Neutrophil (primary cell): ENCODE data around the gene SLC9A9.

ENCODE experiments used
- H3K27ac ChIP-seq: fragments of 200-600 bp; sonication (generic); 2 replicates; pipeline ENCODE4 v1.5.1; 2016; ENCODE audit warnings: mild to moderate bottlenecking, moderate library complexity
- H3K27me3 ChIP-seq: fragments of 200-600 bp; sonication (generic); 2 replicates; pipeline ENCODE4 v1.6.0; 2016; ENCODE audit warnings: mild to moderate bottlenecking
- H3K36me3 ChIP-seq: fragments of 200-600 bp; sonication (generic); 2 replicates; pipeline ENCODE4 v1.5.1; 2017
- H3K4me1 ChIP-seq, 2 experiments: fragments of 200-600 bp in 1 of 2; sonication (generic) in 1 of 2; 1 replicate in 1 of 2; 2 replicates in 1 of 2; pipeline versions ENCODE4 v1.5.1 to v1.6.1; 2013 to 2016; ENCODE audit warnings: low read depth in 1 of 2, low read length in 1 of 2, mild to moderate bottlenecking in 1 of 2, moderate library complexity in 1 of 2; ENCODE audit not compliant: control insufficient read depth in 1 of 2, insufficient read depth in 1 of 2
- H3K4me3 ChIP-seq, 2 experiments: fragments of 200-600 bp in 1 of 2; sonication (generic) in 1 of 2; 1 replicate in 1 of 2; 2 replicates in 1 of 2; pipeline ENCODE4 v1.5.1; 2013 to 2016; ENCODE audit warnings: low read depth in 1 of 2, low read length in 1 of 2, mild to moderate bottlenecking in 1 of 2, moderate library complexity in 1 of 2
- H3K9me3 ChIP-seq: fragments of 200-600 bp; sonication (generic); 2 replicates; pipeline ENCODE4 v1.5.1; 2016
- TF ChIP-seq, protein P1 (sequence below): fragments of 200-600 bp; sonication (generic); IDR thresholded peaks from 2 replicates; pipeline ENCODE4 v1.5.1; 2016; ENCODE audit warnings: antibody characterized with exemption

Gene SLC9A9

DNA sequence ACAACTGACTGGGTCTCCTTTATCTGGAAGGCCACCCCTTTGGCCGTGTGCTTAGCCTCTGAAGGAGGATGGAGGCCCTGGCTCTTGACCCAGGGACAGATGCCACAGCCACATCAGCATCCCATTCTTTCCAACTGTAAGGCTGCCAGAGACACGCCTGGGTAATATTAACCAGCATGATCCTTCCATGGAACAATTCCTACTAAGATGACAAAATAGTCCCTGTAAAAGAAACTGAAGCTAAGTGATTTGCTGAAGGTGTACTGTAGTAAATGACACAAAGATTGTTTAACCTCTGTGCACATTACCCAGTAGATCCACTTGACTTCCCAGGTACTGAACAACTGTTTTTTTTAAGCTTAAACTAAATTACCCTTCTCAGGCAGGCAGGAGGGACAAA lies 352.7 kb downstream of the SLC9A9 start:
- no peaks in the 10 kb centered on the region for H3K27me3 ChIP-seq
- no peak overlapping the region for H3K27ac ChIP-seq
- H3K9me3 ChIP-seq: no peaks in the 10 kb centered on the region
- no peaks in the 10 kb centered on the region for H3K36me3 ChIP-seq
- no peak overlapping the region for H3K4me3 ChIP-seq
- no peaks in the 10 kb centered on the region for H3K4me1 ChIP-seq
- TF ChIP-seq, protein P1, sequence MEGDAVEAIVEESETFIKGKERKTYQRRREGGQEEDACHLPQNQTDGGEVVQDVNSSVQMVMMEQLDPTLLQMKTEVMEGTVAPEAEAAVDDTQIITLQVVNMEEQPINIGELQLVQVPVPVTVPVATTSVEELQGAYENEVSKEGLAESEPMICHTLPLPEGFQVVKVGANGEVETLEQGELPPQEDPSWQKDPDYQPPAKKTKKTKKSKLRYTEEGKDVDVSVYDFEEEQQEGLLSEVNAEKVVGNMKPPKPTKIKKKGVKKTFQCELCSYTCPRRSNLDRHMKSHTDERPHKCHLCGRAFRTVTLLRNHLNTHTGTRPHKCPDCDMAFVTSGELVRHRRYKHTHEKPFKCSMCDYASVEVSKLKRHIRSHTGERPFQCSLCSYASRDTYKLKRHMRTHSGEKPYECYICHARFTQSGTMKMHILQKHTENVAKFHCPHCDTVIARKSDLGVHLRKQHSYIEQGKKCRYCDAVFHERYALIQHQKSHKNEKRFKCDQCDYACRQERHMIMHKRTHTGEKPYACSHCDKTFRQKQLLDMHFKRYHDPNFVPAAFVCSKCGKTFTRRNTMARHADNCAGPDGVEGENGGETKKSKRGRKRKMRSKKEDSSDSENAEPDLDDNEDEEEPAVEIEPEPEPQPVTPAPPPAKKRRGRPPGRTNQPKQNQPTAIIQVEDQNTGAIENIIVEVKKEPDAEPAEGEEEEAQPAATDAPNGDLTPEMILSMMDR: no peak

- Histone ChIP-seq H3K27ac (no peak overlapping the region), H3K27me3 (no peaks in the 10 kb centered on the region), H3K4me3 (no peak overlapping the region), H3K36me3 (no peaks in the 10 kb centered on the region), H3K9me3 (no peaks in the 10 kb centered on the region), H3K4me1 (no peaks in the 10 kb centered on the region)
- TF ChIP-seq, protein P1: no peak
Observed at GRCh38 chr3:143486611-143487010, 361.7 kb downstream of the SLC9A9 start.

DNA sequence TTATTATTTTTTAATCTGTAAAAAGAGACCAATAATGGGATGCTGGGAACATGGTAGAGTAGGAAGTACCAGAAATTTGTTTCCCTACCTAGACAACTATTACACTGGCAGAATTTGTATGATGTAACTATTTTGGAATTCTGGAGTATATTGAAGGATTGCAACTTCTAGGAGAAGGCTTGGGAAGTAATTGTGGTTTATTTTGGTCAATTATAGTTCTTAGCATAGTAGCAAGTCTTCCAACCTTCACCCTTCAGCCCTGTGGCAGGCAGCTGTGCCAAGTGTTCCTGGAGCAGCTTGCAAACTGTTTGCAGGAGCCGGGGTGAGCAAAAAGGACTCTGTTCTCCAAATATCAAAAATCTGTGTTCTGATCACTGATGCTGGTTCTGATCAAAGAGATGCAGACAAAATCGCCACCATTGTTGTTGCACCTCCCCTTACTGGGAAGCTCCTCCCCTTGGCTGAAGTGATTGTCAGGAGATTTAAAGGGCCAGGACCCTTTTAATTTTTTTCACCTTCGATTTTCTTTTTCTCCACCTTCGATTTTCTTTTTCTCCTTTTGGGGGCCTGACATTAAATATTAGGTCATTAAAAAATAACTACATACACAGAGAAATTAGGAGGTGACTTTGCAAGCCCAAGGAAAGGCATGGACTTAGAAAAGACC lies 363.3 kb downstream of the SLC9A9 start:
- Histone ChIP-seq H3K9me3 (no peaks in the 10 kb centered on the region), H3K4me3 (no peak overlapping the region), H3K27me3 (no peaks in the 10 kb centered on the region), H3K27ac (no peak overlapping the region), H3K36me3 (no peaks in the 10 kb centered on the region), H3K4me1 (no peaks in the 10 kb centered on the region)
- TF ChIP-seq, protein P1: no peak

- Histone ChIP-seq H3K36me3 (no peaks in the 10 kb centered on the region), H3K9me3 (no peaks in the 10 kb centered on the region), H3K4me3 (no peak overlapping the region), H3K27ac (no peak overlapping the region), H3K27me3 (no peaks in the 10 kb centered on the region), H3K4me1 (no peaks in the 10 kb centered on the region)
- TF ChIP-seq, protein P1: no peak
Observed at GRCh38 chr3:143483214-143483613, 365.1 kb downstream of the SLC9A9 start.

- H3K9me3 ChIP-seq: no peaks in the 10 kb centered on the region
- H3K4me1 ChIP-seq: no peaks in the 10 kb centered on the region
- H3K4me3 ChIP-seq: no peak overlapping the region
- TF ChIP-seq, protein P1: no peak
- H3K36me3 ChIP-seq: no peaks in the 10 kb centered on the region
- no peaks in the 10 kb centered on the region for H3K27me3 ChIP-seq
- H3K27ac ChIP-seq: no peak overlapping the region
Observed at GRCh38 chr3:143482106-143483088, 365.9 kb downstream of the SLC9A9 start.
